ENCODE data around the gene CCDC171.

- TF ChIP-seq EZH2 (IDR thresholded peaks at IDR 0.05), result no peak
- no peak for TF ChIP-seq POLR2AphosphoS5 (IDR thresholded peaks at IDR 0.05; ENCODE audit: borderline replicate concordance, low read depth, low read length)
- TF ChIP-seq FOXP2 (optimal IDR thresholded peaks at IDR 0.05; ENCODE audit: control extremely low read depth, extremely low read length, insufficient read depth), result no peak
Measured at GRCh38 chr9:15764131-15764530, 211.3 kb downstream of the CCDC171 start.

Measured in SK-N-MC (cell line).